ENCODE measurements around the gene KLF7. TPM values are rescaled to one million over a fixed set of nuclear protein-coding genes. Genes with fewer than 3 reads are reported as not detected.
"Not testable (repeated sequence)": the region's sequence is repeated elsewhere in the genome, so short reads cannot be mapped to it uniquely, and the experiment has no call there.

Gene KLF7
- total RNA-seq, 2 donors from 2014 or later = 22.1 to 31.8 TPM

- DNase-seq = no peak
- intact Hi-C loops (cut with DNase I) = loop anchor here in 1 of 2 donors (5.0 kb wide), 1 partner anchor 426 kb away; no protein-coding TSS in a partner anchor
- peak; percentile 55 to 71 for ATAC-seq
Observed at GRCh38 chr2:207046724-207047123, 119.0 kb downstream of the KLF7 start.

GRCh38 chr2:207045531-207045930 is 120.2 kb downstream of the KLF7 start:
- no peak for DNase-seq
- intact Hi-C loops (cut with DNase I) = loop anchor here in 1 of 2 donors (5.0 kb wide), 1 partner anchor 427 kb away; no protein-coding TSS in a partner anchor
- ATAC-seq = no peak

- ATAC-seq = no peak
- intact Hi-C loops (cut with DNase I) = loop anchor here in 1 of 2 donors (5.0 kb wide), 1 partner anchor 428 kb away; no protein-coding TSS in a partner anchor
- no peak for DNase-seq
Observed at GRCh38 chr2:207044379-207045362, 121.1 kb downstream of the KLF7 start.

GRCh38 chr2:207042841-207043240 is 122.9 kb downstream of the KLF7 start:
- no peak for DNase-seq
- ATAC-seq = no peak
- intact Hi-C loops (cut with DNase I) = no loop called here

- no peak for DNase-seq
Observed at GRCh38 chr2:207041786-207042554, 123.8 kb downstream of the KLF7 start.

GRCh38 chr2:207041279-207041678 is 124.5 kb downstream of the KLF7 start:
- no peak for DNase-seq
- ATAC-seq = no peak
- intact Hi-C loops (cut with DNase I) = no loop called here

More at GRCh38 chr2:207041786-207042554, 123.8 kb downstream of the KLF7 start:
- no peak for ATAC-seq
- intact Hi-C loops (cut with DNase I) = no loop called here

GRCh38 chr2:207040696-207041095 is 125.1 kb downstream of the KLF7 start:
- ATAC-seq (no peak), DNase-seq (no peak)
- intact Hi-C loops (cut with DNase I) = no loop called here

GRCh38 chr2:207039225-207039624 is 126.5 kb downstream of the KLF7 start:
- ATAC-seq = no peak
- no peak for DNase-seq
- intact Hi-C loops (cut with DNase I) = no loop called here

GRCh38 chr2:207038299-207038698 is 127.4 kb downstream of the KLF7 start:
- no peak for DNase-seq
- intact Hi-C loops (cut with DNase I) = no loop called here
- ATAC-seq = no peak

GRCh38 chr2:207037896-207038295 is 127.9 kb downstream of the KLF7 start:
- intact Hi-C loops (cut with DNase I) = no loop called here
- DNase-seq (no peak), ATAC-seq (peak in 1 of 2 donors; percentile 43)

GRCh38 chr2:207037023-207037422 is 128.7 kb downstream of the KLF7 start:
- DNase-seq; ATAC-seq; intact Hi-C loops (cut with DNase I): not testable (repeated sequence)

GRCh38 chr2:207035875-207036274 is 129.9 kb downstream of the KLF7 start:
- no peak for DNase-seq
- intact Hi-C loops (cut with DNase I) = no loop called here
- ATAC-seq = no peak

- DNase-seq (no peak), ATAC-seq (no peak)
- intact Hi-C loops (cut with DNase I) = no loop called here
Observed at GRCh38 chr2:207032490-207032889, 133.3 kb downstream of the KLF7 start.

Small RNAs within 50 kb of the gene (microRNA-seq; reads per million reads assigned to microRNA genes)
- 9.0 to 13.5 reads per million in 2 donors for gene MIR2355
- 0.20 to 0.82 reads per million in 2 donors for gene MIR7845

Other genes with a start within 250 kb of the KLF7 start
- under 1 TPM; 0.34 to 0.50 TPM for gene CPO, start 226.4 kb downstream of the KLF7 start, total RNA-seq

Measured in left cardiac atrium (tissue), 4 donors.